ENCODE results near the gene PRAMEF15.
"Not testable (repeated sequence)": the region's sequence is repeated elsewhere in the genome, so short reads cannot be mapped to it uniquely, and the experiment has no call there.

- TF ChIP-seq CTCF (IDR thresholded peaks at IDR 0.05); ZFX (IDR thresholded peaks at IDR 0.05; ENCODE audit: borderline replicate concordance): not testable (repeated sequence)
Observed at GRCh38 chr1:13279617-13280016, 35.8 kb upstream of the PRAMEF15 start.
